ENCODE results near the gene PRKG1. TPM values are rescaled to one million over a fixed set of nuclear protein-coding genes. Genes with fewer than 3 reads are reported as not detected.

The PRKG1 gene
- total and polyA plus RNA-seq, 2 of the 8 experiments (the other 6 are each of a cell fraction or from before 2014, with no cell fraction given): 4.2 to 15.2 TPM

- no peak for TF ChIP-seq CHD7 (IDR thresholded peaks at IDR 0.05; ENCODE audit: insufficient replicate concordance, low read length)
- TF ChIP-seq CHD2 (IDR thresholded peaks at IDR 0.05; ENCODE audit: low read length): no peak
- TF ChIP-seq TAF7 (optimal IDR thresholded peaks at IDR 0.05; ENCODE audit: borderline replicate concordance, low read depth, low read length): no peak
- no peak for TF ChIP-seq NANOG (IDR thresholded peaks at IDR 0.05; ENCODE audit: insufficient read depth, low read depth, low read length, poor library complexity, severe bottlenecking)
- TF ChIP-seq CHD1 (IDR thresholded peaks at IDR 0.05; ENCODE audit: low read depth, low read length): no peak
- no peak for TF ChIP-seq MAX (IDR thresholded peaks at IDR 0.05)
Measured at GRCh38 chr10:52110576-52110975, 1036.3 kb downstream of the PRKG1 start (continued).

Measured in H1 (cell line).